H9 (cell line): Measurements from ENCODE around the gene CHST15. TPM values are rescaled to one million over a fixed set of nuclear protein-coding genes. Genes with fewer than 3 reads are reported as not detected.

Experiments
- DNase-seq: peaks from one replicate; pipeline ENCODE4 v3.0.0-alpha.2; 2017
- H2AFZ ChIP-seq: one replicate; pipeline ENCODE4 v1.6.1; 2013; ENCODE audit warnings: mild to moderate bottlenecking, low read length, control low read depth, moderate library complexity
- H2AK5ac ChIP-seq: 2 replicates; pipeline ENCODE4 v1.6.1; 2013; ENCODE audit warnings: low read length, control low read depth, mixed read lengths; ENCODE audit not compliant: insufficient read length
- H2BK120ac ChIP-seq: one replicate; pipeline ENCODE4 v1.6.1; 2013; ENCODE audit warnings: low read depth, mild to moderate bottlenecking, low read length, control low read depth, inconsistent platforms; ENCODE audit not compliant: poor library complexity, severe bottlenecking
- H2BK12ac ChIP-seq: 2 replicates; pipeline ENCODE4 v1.6.1; 2013; ENCODE audit warnings: low read length, control low read depth, mixed read lengths, low read depth; ENCODE audit not compliant: insufficient read length
- H2BK15ac ChIP-seq: 2 replicates; pipeline ENCODE4 v1.6.1; 2013; ENCODE audit warnings: low read depth, low read length, control low read depth
- H2BK20ac ChIP-seq: one replicate; pipeline ENCODE4 v1.6.1; 2013; ENCODE audit warnings: low read depth, mild to moderate bottlenecking, low read length, control low read depth, inconsistent platforms; ENCODE audit not compliant: poor library complexity, severe bottlenecking
- H2BK5ac ChIP-seq: 2 replicates; pipeline ENCODE4 v1.6.1; 2013; ENCODE audit warnings: low read length, control low read depth, mixed read lengths; ENCODE audit not compliant: insufficient read length
- H3K14ac ChIP-seq: 2 replicates; pipeline ENCODE4 v1.6.1; 2013; ENCODE audit warnings: low read length, control low read depth; ENCODE audit not compliant: insufficient read depth
- H3K18ac ChIP-seq: 2 replicates; pipeline ENCODE4 v1.6.1; 2013; ENCODE audit warnings: low read depth, mild to moderate bottlenecking, mixed read lengths, low read length, control low read depth; ENCODE audit not compliant: insufficient read length
- H3K23ac ChIP-seq: 2 replicates; pipeline ENCODE4 v1.6.1; 2013; ENCODE audit warnings: low read length, control low read depth, mixed read lengths, low read depth; ENCODE audit not compliant: insufficient read length
- H3K23me2 ChIP-seq: 2 replicates; pipeline ENCODE4 v1.6.1; 2013; ENCODE audit warnings: low read depth, mild to moderate bottlenecking, mixed read lengths, low read length, control low read depth; ENCODE audit not compliant: insufficient read length, poor library complexity, severe bottlenecking
- H3K27ac ChIP-seq: 2 replicates; pipeline ENCODE4 v1.5.1; 2013; ENCODE audit warnings: low read length, control low read depth, mixed read lengths, low read depth; ENCODE audit not compliant: insufficient read length
- H3K27me3 ChIP-seq: 2 replicates; pipeline ENCODE4 v1.6.1; 2013; ENCODE audit warnings: low read length, control low read depth, inconsistent platforms; ENCODE audit not compliant: insufficient read depth
- H3K4ac ChIP-seq: 2 replicates; pipeline ENCODE4 v1.6.1; 2013; ENCODE audit warnings: low read depth, mild to moderate bottlenecking, control low read depth, inconsistent platforms, low read length, moderate library complexity
- H3K4me1 ChIP-seq: 2 replicates; pipeline ENCODE4 v1.6.1; 2013; ENCODE audit warnings: low read length, control low read depth, inconsistent platforms; ENCODE audit not compliant: insufficient read depth
- H3K4me2 ChIP-seq: 2 replicates; pipeline ENCODE4 v1.6.1; 2013; ENCODE audit warnings: low read length, control low read depth, mixed read lengths; ENCODE audit not compliant: insufficient read length, insufficient read depth
- H3K56ac ChIP-seq: 2 replicates; pipeline ENCODE4 v1.6.1; 2013; ENCODE audit warnings: low read depth, mild to moderate bottlenecking, mixed read lengths, low read length, control low read depth; ENCODE audit not compliant: insufficient read length
- H3K79me1 ChIP-seq: 2 replicates; pipeline ENCODE4 v1.6.1; 2013; ENCODE audit warnings: low read depth, mild to moderate bottlenecking, moderate library complexity, low read length, control low read depth, inconsistent platforms; ENCODE audit not compliant: insufficient read depth, poor library complexity, severe bottlenecking
- H3K79me2 ChIP-seq: 2 replicates; pipeline ENCODE4 v1.6.1; 2013; ENCODE audit warnings: low read length, control low read depth, inconsistent platforms; ENCODE audit not compliant: insufficient read depth
- H3K9ac ChIP-seq: 2 replicates; pipeline ENCODE4 v1.6.1; 2013; ENCODE audit warnings: low read length, control low read depth, mixed read lengths; ENCODE audit not compliant: insufficient read length; ENCODE audit errors: extremely low read depth
- H3K9me3 ChIP-seq: one replicate; pipeline ENCODE4 v1.6.1; 2013; ENCODE audit warnings: low read depth, low read length, inconsistent platforms; ENCODE audit not compliant: control insufficient read depth
- H3T11ph ChIP-seq: one replicate; pipeline ENCODE4 v1.6.1; 2013; ENCODE audit warnings: mild to moderate bottlenecking, low read length, control low read depth, inconsistent platforms
- H4K20me1 ChIP-seq: one replicate; pipeline ENCODE4 v1.6.1; 2013; ENCODE audit not compliant: control insufficient read depth, insufficient read length, insufficient read depth
- H4K5ac ChIP-seq: 2 replicates; pipeline ENCODE4 v1.6.1; 2013; ENCODE audit warnings: low read depth, mild to moderate bottlenecking, mixed read lengths, low read length, control low read depth; ENCODE audit not compliant: insufficient read length
- H4K8ac ChIP-seq: replicated peaks from 2 replicates; pipeline ENCODE4 v1.6.1; 2013; ENCODE audit warnings: low read length, control low read depth, mixed read lengths, low read depth; ENCODE audit not compliant: insufficient read length
- H4K91ac ChIP-seq: 2 replicates; pipeline ENCODE4 v1.6.1; 2013; ENCODE audit warnings: low read depth, mild to moderate bottlenecking, moderate library complexity, mixed read lengths, low read length, control low read depth; ENCODE audit not compliant: insufficient read length
- H3K27ac Mint-ChIP-seq, 3 experiments: 2 replicates in 2 of 3; 3 replicates in 1 of 3; pipeline ENCODE4 v1.8.0; 2020 to 2021; ENCODE audit warnings: mixed read lengths in 3 of 3, mild to moderate bottlenecking in 1 of 3, moderate library complexity in 1 of 3
- H3K27me3 Mint-ChIP-seq: 2 replicates; pipeline ENCODE4 v1.8.0; 2021; ENCODE audit warnings: low read depth, mild to moderate bottlenecking, moderate library complexity, mixed read lengths
- H3K36me3 Mint-ChIP-seq, 3 experiments: 2 replicates in 2 of 3; 3 replicates in 1 of 3; pipeline ENCODE4 v1.8.0; 2020 to 2021; ENCODE audit warnings: low read depth in 3 of 3, mixed read lengths in 3 of 3; ENCODE audit not compliant: insufficient read depth in 1 of 3
- H3K4me1 Mint-ChIP-seq, 2 experiments: 2 replicates each; pipeline ENCODE4 v1.8.0; 2020; ENCODE audit warnings: mixed read lengths in 2 of 2
- H3K4me3 Mint-ChIP-seq, 2 experiments: 2 replicates in 1 of 2; 3 replicates in 1 of 2; pipeline ENCODE4 v1.8.0; 2020 to 2021; ENCODE audit warnings: mild to moderate bottlenecking in 2 of 2, mixed read lengths in 2 of 2, moderate library complexity in 1 of 2
- H3K9me3 Mint-ChIP-seq, 2 experiments: 2 replicates in 1 of 2; 3 replicates in 1 of 2; pipeline ENCODE4 v1.8.0; 2020; ENCODE audit warnings: mild to moderate bottlenecking in 2 of 2, mixed read lengths in 2 of 2, moderate library complexity in 1 of 2
- CTCF ChIP-seq: fragments of 200-600 bp; sonication (generic); conservative IDR thresholded peaks from 3 replicates; pipeline ENCODE4 v1.8.0; 2021; ENCODE audit warnings: antibody characterized with exemption, mild to moderate bottlenecking
- WGBS: extraction: QIAGEN DNeasy Blood & Tissue Kit; methylation state at CpG from one replicate; pipeline ENCODE4 v1.1.7; 2013; ENCODE audit warnings: missing lambda C conversion rate, low lambda C conversion rate, mixed read lengths; ENCODE audit not compliant: insufficient read length; ENCODE audit errors: extremely low coverage; 5-methylcytosine and 5-hydroxymethylcytosine counted together
- total RNA-seq: library from RNA; stranded (reverse); gene quantifications from 2 replicates; pipeline ENCODE4 v1.2.1, GENCODE V29; 2021

Gene CHST15
- total RNA-seq, 1 experiment from 2014 or later, result 8.7 TPM

DNA sequence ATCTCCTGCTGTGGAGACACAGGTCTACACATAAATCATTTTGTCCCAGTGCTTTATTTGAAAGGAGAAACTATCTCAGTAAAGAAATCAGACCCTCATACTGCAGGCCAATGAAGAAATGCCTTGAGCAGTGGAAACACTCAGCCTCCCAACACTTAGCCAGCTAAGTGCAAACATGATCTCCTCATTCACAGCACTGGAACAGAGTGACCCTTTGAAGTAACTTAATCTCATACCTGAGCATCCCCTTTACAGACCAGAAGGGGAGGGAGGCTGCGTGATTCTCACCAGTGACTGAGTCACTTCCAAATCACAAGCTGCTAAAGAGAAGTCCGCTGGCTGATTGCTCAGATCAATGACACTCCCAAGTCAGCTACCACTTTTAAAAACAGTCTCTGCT lies 4.5 kb downstream of the CHST15 start:
- no peak overlapping the region for H3K4me3 Mint-ChIP-seq
- Histone ChIP-seq H3K4me2 (no peak overlapping the region), H3K79me2 (no peaks in the 10 kb centered on the region), H3K4ac (no peak overlapping the region), H3K14ac (no peak overlapping the region), H3K23me2 (peaks cover 19% of the 10 kb centered on the region), H2AFZ (no peak overlapping the region), H2BK20ac (no peak overlapping the region), H3K27me3 (peaks cover 5% of the 10 kb centered on the region; the same call in 1 of the 2 replicates), H2BK15ac (no peak overlapping the region), H4K8ac (no peak overlapping the region), H3K79me1 (no peaks in the 10 kb centered on the region), H2BK12ac (no peak overlapping the region), H3K4me1 (no peaks in the 10 kb centered on the region), H2BK5ac (no peak overlapping the region), H3K27ac (no peak overlapping the region), H3K18ac (no peak overlapping the region), H3K23ac (no peak overlapping the region), H2AK5ac (no peak overlapping the region), H3T11ph (no peak overlapping the region), H3K9ac (no peak overlapping the region), H3K56ac (no peak overlapping the region), H4K91ac (no peak overlapping the region), H4K5ac (no peak overlapping the region), H2BK120ac (no peak overlapping the region), H3K9me3 (no peaks in the 10 kb centered on the region), H4K20me1 (no peaks in the 10 kb centered on the region)
- H3K36me3 Mint-ChIP-seq, result peaks cover 0 to 3% (median 0%) of the 10 kb centered on the region in 3 experiments; a peak in 3 of 7 replicates
- peaks cover 29 to 31% of the 10 kb centered on the region in 2 experiments for H3K4me1 Mint-ChIP-seq
- no CpG with 5 or more reads among the region's 2 CpGs for WGBS
- TF ChIP-seq CTCF, result no peak
- H3K9me3 Mint-ChIP-seq, result no peaks in the 10 kb centered on the region; a peak in 1 of 5 replicates
- no peak overlapping the region for H3K27ac Mint-ChIP-seq
- H3K27me3 Mint-ChIP-seq, result peaks cover 45% of the 10 kb centered on the region
- DNase-seq, result no peak
